SK-MEL-5 (cell line): Measurements from ENCODE around the gene OPA1. TPM values are rescaled to one million over a fixed set of nuclear protein-coding genes. Genes with fewer than 3 reads are reported as not detected.

Source experiments
- DNase-seq: peaks from one replicate; pipeline ENCODE4 v3.0.0-alpha.2; 2016; ENCODE audit warnings: low read depth, low spot score
- in situ Hi-C: cut with HindIII; loops from 2 replicates; pipeline ENCODE4 v1.10.0; 2016; ENCODE audit warnings: low sequenced_read_pairs, high pct_unique_total_duplicates, low pct_unique_long_range_greater_than_20kb
- polyA plus RNA-seq, 2 experiments: library from polyadenylated mRNA; depleted of rRNA; stranded (reverse); fragments of >200 nt; gene quantifications; 2 replicates each; pipeline ENCODE4 v1.2.3, GENCODE V29; 2015
- total RNA-seq: library from RNA; depleted of rRNA; stranded (reverse); fragments of >200 nt; shearing (Covaris generic); gene quantifications from 2 replicates; pipeline ENCODE4 v1.2.3, GENCODE V29; 2014; rRNA removed

Gene OPA1
- total RNA-seq = 133 and 142 TPM in 2 replicates
- polyA plus RNA-seq (2015; cell fraction: cytosol; rRNA removed) = 45.1 and 62.6 TPM in 2 replicates
- 85.8 and 113 TPM in 2 replicates for polyA plus RNA-seq (2015; cell fraction: nucleus; rRNA removed)

- DNase-seq = peak; percentile 99
- in situ Hi-C loops = no loop called here
Observed at GRCh38 chr3:193592841-193593667, at the start of gene OPA1. Gene OPA1 (plus strand): TSS chr3:193593208. CDS start chr3:193593378, 170 bp downstream.

- in situ Hi-C loops = no loop called here
- no peak for DNase-seq
Observed at GRCh38 chr3:193544289-193544688, 48.7 kb upstream of the OPA1 start.

- peak; percentile 40 for DNase-seq
- in situ Hi-C loops = no loop called here
Observed at GRCh38 chr3:193545304-193545703, 47.7 kb upstream of the OPA1 start.

GRCh38 chr3:193546129-193546528 lies 46.9 kb upstream of the OPA1 start:
- DNase-seq = no peak
- in situ Hi-C loops = no loop called here

- in situ Hi-C loops = no loop called here
Observed at GRCh38 chr3:193548406-193548805, 44.6 kb upstream of the OPA1 start.

GRCh38 chr3:193552923-193553322 lies 40.1 kb upstream of the OPA1 start:
- in situ Hi-C loops = loop anchor here (25.0 kb wide), 1 partner anchor 741 kb away; no protein-coding TSS in a partner anchor
- no peak for DNase-seq

More at GRCh38 chr3:193548406-193548805, 44.6 kb upstream of the OPA1 start:
- peak; percentile 38 for DNase-seq

- in situ Hi-C loops = loop anchor here (25.0 kb wide), 1 partner anchor 741 kb away; no protein-coding TSS in a partner anchor
- no peak for DNase-seq
Observed at GRCh38 chr3:193553586-193553985, 39.4 kb upstream of the OPA1 start.

- in situ Hi-C loops = loop anchor here (25.0 kb wide), 1 partner anchor 743 kb away; no protein-coding TSS in a partner anchor
- DNase-seq = no peak
Observed at GRCh38 chr3:193554811-193555210, 38.2 kb upstream of the OPA1 start, which contains the start of gene ATP13A4. Gene ATP13A4 (minus strand): TSS chr3:193554895. CDS start chr3:193554799, 96 bp downstream.

GRCh38 chr3:193556841-193557240 lies 36.2 kb upstream of the OPA1 start:
- in situ Hi-C loops = loop anchor here (25.0 kb wide), 1 partner anchor 745 kb away; no protein-coding TSS in a partner anchor
- DNase-seq = no peak

GRCh38 chr3:193559100-193559499 lies 33.9 kb upstream of the OPA1 start:
- DNase-seq = no peak
- in situ Hi-C loops = loop anchor here (25.0 kb wide), 1 partner anchor 747 kb away; no protein-coding TSS in a partner anchor

GRCh38 chr3:193560091-193560490 lies 32.9 kb upstream of the OPA1 start:
- in situ Hi-C loops = loop anchor here (25.0 kb wide), 1 partner anchor 748 kb away; no protein-coding TSS in a partner anchor

GRCh38 chr3:193560870-193561269 lies 32.1 kb upstream of the OPA1 start:
- DNase-seq = no peak
- in situ Hi-C loops = loop anchor here (25.0 kb wide), 1 partner anchor 749 kb away; no protein-coding TSS in a partner anchor

More at GRCh38 chr3:193560091-193560490, 32.9 kb upstream of the OPA1 start:
- no peak for DNase-seq

GRCh38 chr3:193563426-193563825 lies 29.6 kb upstream of the OPA1 start:
- DNase-seq = no peak
- in situ Hi-C loops = loop anchor here (25.0 kb wide), 1 partner anchor 751 kb away; no protein-coding TSS in a partner anchor

- in situ Hi-C loops = loop anchor here (25.0 kb wide), 1 partner anchor 752 kb away; no protein-coding TSS in a partner anchor
- peak; percentile 59 for DNase-seq
Observed at GRCh38 chr3:193564012-193564411, 29.0 kb upstream of the OPA1 start.

GRCh38 chr3:193569119-193569518 lies 23.9 kb upstream of the OPA1 start:
- in situ Hi-C loops = loop anchor here (25.0 kb wide), 1 partner anchor 757 kb away; no protein-coding TSS in a partner anchor
- no peak for DNase-seq

- DNase-seq = peak; percentile 91
- in situ Hi-C loops = loop anchor here (25.0 kb wide), 1 partner anchor 760 kb away; no protein-coding TSS in a partner anchor
Observed at GRCh38 chr3:193572426-193572908, 20.5 kb upstream of the OPA1 start.

GRCh38 chr3:193573403-193574191 lies 19.4 kb upstream of the OPA1 start:
- in situ Hi-C loops = loop anchor here (25.0 kb wide), 1 partner anchor 761 kb away; no protein-coding TSS in a partner anchor
- no peak for DNase-seq
